GM13977 (cell line): ENCODE data around the gene LSM7.

Source experiments
- DNase-seq: peaks from one replicate; pipeline ENCODE4 v3.0.0; 2012; ENCODE audit warnings: low spot score
- in situ Hi-C: fragments of 300-500 bp; cut with MboI; formaldehyde crosslinking; loops from one replicate; pipeline ENCODE4 v1.12.0; 2022; ENCODE audit warnings: low sequenced_read_pairs, low pct_unique_long_range_greater_than_20kb, mixed read lengths, inconsistent platforms; ENCODE audit not compliant: unreplicated experiment
- TF ChIP-seq, protein P1 (sequence below): IDR thresholded peaks from 2 replicates; pipeline ENCODE4 v1.5.1; 2012; ENCODE audit warnings: mild to moderate bottlenecking, control low read depth; ENCODE audit not compliant: insufficient read depth; ENCODE audit errors: extremely low read depth, missing control alignments

LSM7 gene

GRCh38 chr19:2320939-2321338 is 7.4 kb downstream of the LSM7 start:
- TF ChIP-seq, protein P1, sequence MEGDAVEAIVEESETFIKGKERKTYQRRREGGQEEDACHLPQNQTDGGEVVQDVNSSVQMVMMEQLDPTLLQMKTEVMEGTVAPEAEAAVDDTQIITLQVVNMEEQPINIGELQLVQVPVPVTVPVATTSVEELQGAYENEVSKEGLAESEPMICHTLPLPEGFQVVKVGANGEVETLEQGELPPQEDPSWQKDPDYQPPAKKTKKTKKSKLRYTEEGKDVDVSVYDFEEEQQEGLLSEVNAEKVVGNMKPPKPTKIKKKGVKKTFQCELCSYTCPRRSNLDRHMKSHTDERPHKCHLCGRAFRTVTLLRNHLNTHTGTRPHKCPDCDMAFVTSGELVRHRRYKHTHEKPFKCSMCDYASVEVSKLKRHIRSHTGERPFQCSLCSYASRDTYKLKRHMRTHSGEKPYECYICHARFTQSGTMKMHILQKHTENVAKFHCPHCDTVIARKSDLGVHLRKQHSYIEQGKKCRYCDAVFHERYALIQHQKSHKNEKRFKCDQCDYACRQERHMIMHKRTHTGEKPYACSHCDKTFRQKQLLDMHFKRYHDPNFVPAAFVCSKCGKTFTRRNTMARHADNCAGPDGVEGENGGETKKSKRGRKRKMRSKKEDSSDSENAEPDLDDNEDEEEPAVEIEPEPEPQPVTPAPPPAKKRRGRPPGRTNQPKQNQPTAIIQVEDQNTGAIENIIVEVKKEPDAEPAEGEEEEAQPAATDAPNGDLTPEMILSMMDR = no peak
- DNase-seq = no peak
- in situ Hi-C loops = no loop called here

- TF ChIP-seq, protein P1 = no peak
- DNase-seq = no peak
- in situ Hi-C loops = no loop called here
Observed at GRCh38 chr19:2320049-2320448, 8.3 kb downstream of the LSM7 start.

GRCh38 chr19:2319551-2319950 is 8.8 kb downstream of the LSM7 start:
- in situ Hi-C loops = no loop called here
- TF ChIP-seq, protein P1 = no peak
- no peak for DNase-seq

GRCh38 chr19:2318923-2319322 is 9.5 kb downstream of the LSM7 start:
- TF ChIP-seq, protein P1 = no peak
- no peak for DNase-seq
- in situ Hi-C loops = no loop called here

DNA sequence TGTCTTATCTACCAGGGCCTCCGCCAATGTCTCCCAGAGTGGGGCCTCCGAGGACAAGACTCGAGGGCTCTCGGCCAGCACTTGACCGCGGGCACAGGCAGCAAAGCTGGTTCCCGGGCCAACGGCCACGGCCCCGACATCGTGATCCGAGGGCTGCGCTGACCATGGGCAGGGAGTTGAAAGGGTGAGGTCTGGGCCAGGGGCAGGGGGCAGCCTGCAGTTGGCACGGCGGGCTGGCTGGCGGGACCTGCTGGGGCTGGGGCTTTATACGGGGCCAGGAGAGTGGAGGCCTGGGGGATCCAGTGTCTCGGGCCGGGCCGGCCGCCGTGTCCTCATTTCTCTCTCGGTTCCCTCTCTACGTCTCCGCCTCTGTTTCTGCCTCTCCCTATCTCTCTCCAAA is 10.6 kb downstream of the LSM7 start:
- TF ChIP-seq, protein P1 = no peak
- DNase-seq = no peak
- in situ Hi-C loops = no loop called here

DNA sequence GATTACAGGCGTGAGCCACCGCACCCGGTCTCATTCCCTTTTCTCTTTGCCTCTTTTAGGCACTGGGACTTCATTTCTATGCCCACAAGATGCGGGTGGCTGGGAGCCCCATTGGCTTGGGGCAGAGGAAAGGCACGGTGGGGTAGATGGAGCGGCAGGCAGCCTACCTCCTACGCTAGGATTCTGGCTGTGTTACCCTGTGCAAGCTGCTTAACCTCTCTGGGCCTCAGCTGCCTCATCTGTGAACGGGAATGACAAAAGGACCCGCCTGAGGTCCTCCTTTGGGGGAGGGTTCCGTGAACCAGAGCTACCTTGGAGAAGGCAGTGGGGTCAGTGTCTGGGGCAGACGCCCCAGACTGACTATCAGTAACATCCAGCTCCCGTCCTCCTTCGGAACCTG is 11.1 kb downstream of the LSM7 start:
- TF ChIP-seq, protein P1 = no peak
- no peak for DNase-seq
- in situ Hi-C loops = no loop called here

DNA sequence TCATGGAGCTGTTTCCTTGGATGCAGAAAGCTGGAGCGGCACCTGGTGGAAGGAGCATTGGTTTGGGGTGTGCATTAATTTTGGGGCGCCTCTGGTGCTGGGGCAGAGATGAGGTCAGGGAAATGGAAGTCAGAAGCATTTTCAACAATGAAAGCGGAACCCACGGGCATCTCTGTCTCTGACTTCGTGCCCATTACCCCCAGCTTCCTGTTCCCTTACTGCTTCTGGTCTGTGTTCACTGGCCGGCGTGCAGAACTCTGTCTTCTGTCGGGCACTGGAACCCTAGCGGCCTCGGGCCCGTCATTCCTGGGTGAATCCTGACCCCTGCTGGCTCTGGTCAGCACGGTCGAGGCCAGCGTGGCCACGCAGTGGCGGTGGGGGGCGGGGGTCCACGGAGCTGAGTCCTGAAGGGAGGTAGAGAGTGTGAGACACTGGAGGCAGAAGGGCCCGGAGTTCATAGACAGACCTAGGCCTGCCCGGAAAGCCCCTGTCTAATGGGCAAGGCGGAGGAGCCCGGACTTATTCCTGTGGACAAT is 12.5 kb downstream of the LSM7 start:
- DNase-seq = no peak
- in situ Hi-C loops = no loop called here
- TF ChIP-seq, protein P1 = peak; percentile 62
